Loucy (cell line): Measurements from ENCODE around the gene ZNRF2.

ENCODE experiments used
- H2AFZ ChIP-seq: fragments of 200-600 bp; sonication (generic); 2 replicates; pipeline ENCODE4 v1.6.0; 2016; ENCODE audit warnings: antibody characterized with exemption, mild to moderate bottlenecking, low read length, moderate library complexity
- H3F3A ChIP-seq: fragments of 200-600 bp; 2 replicates; pipeline ENCODE4 v1.6.0; 2016; ENCODE audit warnings: antibody characterized with exemption, low read depth, mild to moderate bottlenecking
- H3K27me3 ChIP-seq: fragments of 200-600 bp; sonication (generic); 2 replicates; pipeline ENCODE4 v1.6.1; 2014; ENCODE audit warnings: low read length, mild to moderate bottlenecking; ENCODE audit not compliant: insufficient read depth, poor library complexity, severe bottlenecking
- H3K36me3 ChIP-seq: fragments of 200-600 bp; sonication (generic); 2 replicates; pipeline ENCODE4 v1.6.1; 2016; ENCODE audit warnings: low read length; ENCODE audit not compliant: insufficient read depth
- H3K4me1 ChIP-seq: fragments of 200-600 bp; sonication (generic); 2 replicates; pipeline ENCODE4 v1.5.1; 2014; ENCODE audit warnings: low read length, mild to moderate bottlenecking; ENCODE audit not compliant: insufficient read depth, poor library complexity, severe bottlenecking
- H3K4me2 ChIP-seq: fragments of 200-600 bp; sonication (generic); 2 replicates; pipeline ENCODE4 v1.6.0; 2014; ENCODE audit warnings: antibody characterized with exemption, low read length, low read depth, mild to moderate bottlenecking; ENCODE audit not compliant: poor library complexity, severe bottlenecking
- H3K4me3 ChIP-seq: fragments of 200-600 bp; sonication (generic); 2 replicates; pipeline ENCODE4 v1.5.1; 2014; ENCODE audit warnings: low read length, mild to moderate bottlenecking, mixed read lengths; ENCODE audit not compliant: poor library complexity, severe bottlenecking
- H3K79me2 ChIP-seq: fragments of 200-600 bp; sonication (generic); 2 replicates; pipeline ENCODE4 v1.6.1; 2014; ENCODE audit warnings: low read length; ENCODE audit not compliant: insufficient read depth
- H3K9ac ChIP-seq: fragments of 200-600 bp; sonication (generic); 2 replicates; pipeline ENCODE4 v1.6.0; 2014; ENCODE audit warnings: mild to moderate bottlenecking, low read depth, low read length, moderate library complexity; ENCODE audit not compliant: poor library complexity, severe bottlenecking
- H3K9me2 ChIP-seq: fragments of 200-600 bp; sonication (generic); replicated peaks from 2 replicates; pipeline ENCODE4 v1.6.1; 2016; ENCODE audit warnings: low read depth, low read length, mixed read lengths
- H3K9me3 ChIP-seq: fragments of 200-600 bp; sonication (generic); 2 replicates; pipeline ENCODE4 v1.6.1; 2014; ENCODE audit warnings: mild to moderate bottlenecking, antibody characterized with exemption, low read length, low read depth; ENCODE audit not compliant: insufficient read depth
- H4K20me1 ChIP-seq: fragments of 200-600 bp; sonication (generic); 2 replicates; pipeline ENCODE4 v1.6.0; 2014; ENCODE audit warnings: antibody characterized with exemption, low read length, mild to moderate bottlenecking; ENCODE audit not compliant: insufficient read depth, poor library complexity, severe bottlenecking
- EZH2phosphoT487 ChIP-seq: fragments of 200-600 bp; IDR thresholded peaks from 2 replicates; pipeline ENCODE4 v1.6.1; 2018; ENCODE audit warnings: antibody characterized with exemption, mild to moderate bottlenecking, moderate library complexity, borderline replicate concordance
- TF ChIP-seq, protein P1 (sequence below): fragments of 200-600 bp; sonication (generic); conservative IDR thresholded peaks from 2 replicates; pipeline ENCODE4 v1.5.1; 2014; ENCODE audit warnings: mild to moderate bottlenecking, antibody characterized with exemption, low read length

ZNRF2 gene

GRCh38 chr7:30349170-30349569 lies 64.8 kb downstream of the ZNRF2 start:
- H3K4me1 ChIP-seq, result peaks cover 61% of the 10 kb centered on the region
- no peaks in the 10 kb centered on the region for H3K9me3 ChIP-seq
- H3K4me2 ChIP-seq, result peak overlapping the region; percentile 74
- no peaks in the 10 kb centered on the region for H3K9me2 ChIP-seq
- H3K36me3 ChIP-seq, result no peaks in the 10 kb centered on the region
- H3F3A ChIP-seq, result 0 out of 2 replicates have a peak, but pooled peaks cover 8% of the 10 kb centered on the region
- H2AFZ ChIP-seq, result no peak overlapping the region
- no peak overlapping the region for H3K4me3 ChIP-seq
- no peaks in the 10 kb centered on the region for H3K27me3 ChIP-seq
- TF ChIP-seq, protein P1, sequence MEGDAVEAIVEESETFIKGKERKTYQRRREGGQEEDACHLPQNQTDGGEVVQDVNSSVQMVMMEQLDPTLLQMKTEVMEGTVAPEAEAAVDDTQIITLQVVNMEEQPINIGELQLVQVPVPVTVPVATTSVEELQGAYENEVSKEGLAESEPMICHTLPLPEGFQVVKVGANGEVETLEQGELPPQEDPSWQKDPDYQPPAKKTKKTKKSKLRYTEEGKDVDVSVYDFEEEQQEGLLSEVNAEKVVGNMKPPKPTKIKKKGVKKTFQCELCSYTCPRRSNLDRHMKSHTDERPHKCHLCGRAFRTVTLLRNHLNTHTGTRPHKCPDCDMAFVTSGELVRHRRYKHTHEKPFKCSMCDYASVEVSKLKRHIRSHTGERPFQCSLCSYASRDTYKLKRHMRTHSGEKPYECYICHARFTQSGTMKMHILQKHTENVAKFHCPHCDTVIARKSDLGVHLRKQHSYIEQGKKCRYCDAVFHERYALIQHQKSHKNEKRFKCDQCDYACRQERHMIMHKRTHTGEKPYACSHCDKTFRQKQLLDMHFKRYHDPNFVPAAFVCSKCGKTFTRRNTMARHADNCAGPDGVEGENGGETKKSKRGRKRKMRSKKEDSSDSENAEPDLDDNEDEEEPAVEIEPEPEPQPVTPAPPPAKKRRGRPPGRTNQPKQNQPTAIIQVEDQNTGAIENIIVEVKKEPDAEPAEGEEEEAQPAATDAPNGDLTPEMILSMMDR, result no peak
- no peak for TF ChIP-seq EZH2phosphoT487
- H3K79me2 ChIP-seq, result peaks cover 96% of the 10 kb centered on the region
- H3K9ac ChIP-seq, result no peak overlapping the region
- H4K20me1 ChIP-seq, result peaks cover 85% of the 10 kb centered on the region

- H3K4me2 ChIP-seq, result no peak overlapping the region
- H3K27me3 ChIP-seq, result no peaks in the 10 kb centered on the region
- peaks cover 84% of the 10 kb centered on the region for H4K20me1 ChIP-seq
- H3F3A ChIP-seq, result 0 out of 2 replicates have a peak, but pooled peaks cover 4% of the 10 kb centered on the region
- H2AFZ ChIP-seq, result no peak overlapping the region
- H3K4me1 ChIP-seq, result peaks cover 56% of the 10 kb centered on the region
- no peak overlapping the region for H3K9ac ChIP-seq
- peaks cover 96% of the 10 kb centered on the region for H3K79me2 ChIP-seq
- H3K9me3 ChIP-seq, result no peaks in the 10 kb centered on the region
- no peaks in the 10 kb centered on the region for H3K36me3 ChIP-seq
- no peaks in the 10 kb centered on the region for H3K9me2 ChIP-seq
- TF ChIP-seq, protein P1, result no peak
- no peak for TF ChIP-seq EZH2phosphoT487
- no peak overlapping the region for H3K4me3 ChIP-seq
Observed at GRCh38 chr7:30349816-30350215, 65.4 kb downstream of the ZNRF2 start.

DNA sequence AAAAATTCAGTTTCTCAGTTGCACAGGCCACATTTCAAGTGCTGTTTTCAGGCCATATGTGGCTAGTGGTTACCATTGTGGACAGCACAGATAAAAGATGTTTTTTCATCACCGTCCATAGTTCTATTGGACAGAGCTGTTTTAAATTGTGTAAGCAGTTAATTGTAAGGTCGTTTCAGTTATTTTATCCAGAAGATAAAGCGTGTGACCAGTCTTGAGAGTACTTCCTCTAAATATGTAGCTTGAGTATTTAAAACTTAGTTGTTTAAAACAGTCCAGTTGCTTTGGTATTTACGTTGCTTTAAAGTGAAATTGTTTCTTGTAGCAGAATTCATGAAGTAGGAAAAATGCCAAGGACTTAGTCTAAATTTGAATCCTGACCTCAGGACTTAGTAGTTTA lies 66.9 kb downstream of the ZNRF2 start:
- Histone ChIP-seq H3K4me2 (no peak overlapping the region), H3K27me3 (no peaks in the 10 kb centered on the region), H4K20me1 (peaks cover 73% of the 10 kb centered on the region), H3K4me1 (peaks cover 45% of the 10 kb centered on the region), H3K9me2 (no peaks in the 10 kb centered on the region), H3K9ac (no peak overlapping the region), H2AFZ (no peak overlapping the region), H3F3A (no peaks in the 10 kb centered on the region), H3K79me2 (peaks cover 93% of the 10 kb centered on the region), H3K9me3 (no peaks in the 10 kb centered on the region), H3K36me3 (peaks cover 4% of the 10 kb centered on the region; the same call in 1 of the 2 replicates), H3K4me3 (no peak overlapping the region)
- TF ChIP-seq, protein P1, result no peak
- TF ChIP-seq EZH2phosphoT487, result no peak
